GM21447 (cell line): ENCODE data around the gene SYNE2.

Source experiments
- ATAC-seq: cut with Tn5 transposase; IDR thresholded peaks from one replicate; pipeline ENCODE4 v1.9.1; 2021; ENCODE audit not compliant: unreplicated experiment

SYNE2 gene

DNA sequence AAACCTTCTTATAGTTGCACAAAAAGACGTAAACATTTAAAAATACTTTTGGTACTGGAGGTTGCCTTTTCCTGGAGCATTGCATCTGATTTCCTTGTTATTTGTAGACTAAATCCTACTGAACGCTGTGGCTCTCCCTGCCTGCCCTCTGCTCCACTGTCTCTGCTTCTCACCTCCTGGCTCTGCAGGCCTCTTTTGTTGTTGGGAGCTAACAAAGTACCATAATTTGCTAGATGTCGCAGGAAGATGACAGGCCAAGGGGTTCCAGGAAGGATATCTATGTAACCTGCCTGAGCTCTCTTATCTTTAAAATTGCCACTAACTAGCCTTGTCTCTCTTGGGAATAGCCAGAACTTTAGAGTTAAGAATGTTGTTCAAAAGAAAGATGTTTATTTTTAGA lies 21.4 kb downstream of the SYNE2 start:
- no peak for ATAC-seq

DNA sequence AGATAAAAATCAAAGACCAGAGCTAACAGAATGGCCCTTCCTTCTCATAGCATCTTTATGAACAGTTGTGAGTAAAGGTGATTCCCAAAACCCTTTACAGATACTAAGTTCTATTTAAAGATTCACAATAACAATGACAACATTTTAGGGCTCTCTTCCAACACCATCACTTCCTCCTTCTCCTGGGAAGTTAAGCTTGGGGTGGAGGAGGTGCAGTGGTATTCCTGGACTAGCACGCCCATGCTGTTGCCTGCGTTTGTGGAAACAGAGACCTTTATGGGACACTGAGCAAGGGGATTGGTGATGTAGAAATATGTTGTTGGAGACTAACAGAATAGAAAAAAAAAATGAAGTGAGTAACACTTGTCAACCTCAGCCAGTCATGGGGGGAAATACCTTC lies 22.5 kb downstream of the SYNE2 start:
- no peak for ATAC-seq

DNA sequence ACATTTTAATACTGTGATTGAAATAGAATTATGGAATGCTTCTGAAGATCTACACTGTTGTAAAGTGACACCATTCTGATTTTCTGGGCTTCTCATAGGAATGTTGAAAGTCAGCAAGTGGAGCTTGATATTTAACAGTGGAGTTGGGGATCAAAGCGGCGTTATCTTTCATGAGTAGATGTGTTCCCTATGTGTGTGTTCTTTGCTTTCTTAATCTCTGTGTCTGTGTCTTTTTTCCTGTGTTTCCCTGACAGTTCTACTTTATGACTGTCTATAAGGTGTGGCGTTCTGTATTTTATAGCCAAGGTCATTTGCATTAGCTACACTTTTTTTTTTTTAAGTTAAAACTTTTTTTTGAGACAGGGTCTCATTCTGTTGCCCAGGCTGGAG lies 24.7 kb downstream of the SYNE2 start:
- no peak for ATAC-seq

DNA sequence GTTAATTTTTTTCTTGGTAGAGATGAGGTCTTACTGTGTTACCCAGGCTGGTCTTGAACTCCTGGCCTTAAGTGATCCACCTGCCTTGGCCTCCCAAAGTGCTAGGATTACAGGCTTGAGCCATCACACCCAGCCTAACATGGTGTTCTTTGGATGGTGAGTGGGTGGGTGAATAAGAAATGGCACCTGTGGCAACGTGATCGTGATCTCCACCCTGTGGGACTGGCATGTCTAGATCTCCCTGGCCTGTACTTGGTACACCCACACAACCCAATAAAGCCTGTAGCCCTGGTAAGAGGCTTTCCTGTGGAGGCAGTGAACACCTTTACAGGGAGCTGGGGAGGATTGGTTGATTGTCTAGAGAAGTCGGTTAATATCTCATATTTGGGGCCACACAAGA lies 25.2 kb downstream of the SYNE2 start:
- no peak for ATAC-seq

DNA sequence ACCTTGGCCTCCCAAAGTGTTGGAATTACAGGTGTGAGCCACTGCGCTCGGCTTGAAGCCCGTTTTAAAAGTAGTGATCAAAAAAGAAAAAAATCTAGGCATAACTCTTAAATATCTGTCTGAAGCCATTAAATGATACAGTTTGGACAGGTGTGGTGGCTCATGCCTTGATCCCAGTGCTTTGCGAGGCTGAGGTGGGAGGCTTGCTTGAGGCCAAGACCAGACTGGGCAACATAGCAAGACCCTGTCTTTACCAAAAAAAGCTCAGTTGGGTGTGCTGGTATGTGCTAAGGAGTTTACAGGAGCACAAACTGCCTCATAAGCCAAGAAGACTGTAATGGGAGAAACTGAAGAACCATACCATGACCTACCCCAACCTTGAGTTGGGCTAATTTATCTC lies 26.0 kb downstream of the SYNE2 start:
- no peak for ATAC-seq

DNA sequence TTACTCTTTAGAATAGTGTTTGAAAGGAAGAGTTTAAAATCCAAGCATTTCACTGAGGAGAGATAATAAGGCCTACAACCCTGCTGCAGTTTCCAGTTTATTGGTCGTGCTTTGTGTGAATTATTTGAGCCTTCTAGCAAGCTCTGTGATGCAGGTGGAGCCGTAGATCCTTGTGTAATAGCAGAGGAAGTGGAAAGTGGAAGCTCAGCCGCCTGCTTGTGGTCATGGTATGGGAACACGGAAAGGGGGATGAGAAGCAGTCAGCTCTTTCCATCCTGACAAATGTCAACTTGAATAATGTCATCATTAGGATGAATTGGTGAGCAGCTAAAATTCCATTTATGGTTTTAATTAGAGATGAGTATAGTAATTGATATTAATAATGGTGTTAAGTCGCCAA lies 29.1 kb downstream of the SYNE2 start:
- no peak for ATAC-seq

DNA sequence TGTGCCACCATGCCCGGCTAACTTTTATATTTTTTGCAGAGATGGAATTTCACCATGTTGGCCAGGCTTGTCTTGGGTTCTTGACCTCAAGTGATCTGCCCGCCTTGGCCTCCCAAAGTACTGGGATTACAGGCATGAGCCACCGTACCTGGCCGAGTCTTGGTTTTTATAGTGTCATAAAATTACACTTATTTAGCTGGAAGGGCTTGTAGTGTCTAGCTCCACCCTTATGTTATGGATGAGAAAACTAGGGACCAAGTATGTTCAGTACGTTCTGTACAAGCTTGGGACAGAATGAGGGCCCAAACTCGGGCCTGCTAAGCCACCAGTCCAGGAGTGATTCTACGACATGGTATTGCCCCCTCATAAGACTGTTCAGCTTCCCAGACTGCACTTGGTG lies 35.1 kb downstream of the SYNE2 start:
- ATAC-seq: no peak

DNA sequence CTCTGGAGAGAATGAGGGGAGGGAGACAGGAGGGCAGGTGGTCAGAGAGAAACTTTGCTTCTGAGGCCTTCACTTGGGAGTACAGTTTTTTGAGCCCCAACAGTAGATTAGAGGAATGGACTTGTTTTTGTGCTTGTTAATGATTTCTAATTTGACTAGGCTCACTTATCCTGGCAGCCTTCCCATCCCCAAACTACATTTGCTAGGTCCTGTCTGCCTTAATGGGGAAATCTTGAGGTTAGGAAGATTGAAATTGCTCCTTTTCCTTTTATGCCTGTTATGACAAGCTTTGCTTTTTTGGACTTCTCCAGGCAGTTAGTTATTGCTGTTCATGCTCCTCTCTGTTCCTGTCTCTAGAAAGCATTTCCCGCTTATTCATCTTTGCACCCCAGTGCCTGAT lies 37.7 kb downstream of the SYNE2 start:
- no peak for ATAC-seq

DNA sequence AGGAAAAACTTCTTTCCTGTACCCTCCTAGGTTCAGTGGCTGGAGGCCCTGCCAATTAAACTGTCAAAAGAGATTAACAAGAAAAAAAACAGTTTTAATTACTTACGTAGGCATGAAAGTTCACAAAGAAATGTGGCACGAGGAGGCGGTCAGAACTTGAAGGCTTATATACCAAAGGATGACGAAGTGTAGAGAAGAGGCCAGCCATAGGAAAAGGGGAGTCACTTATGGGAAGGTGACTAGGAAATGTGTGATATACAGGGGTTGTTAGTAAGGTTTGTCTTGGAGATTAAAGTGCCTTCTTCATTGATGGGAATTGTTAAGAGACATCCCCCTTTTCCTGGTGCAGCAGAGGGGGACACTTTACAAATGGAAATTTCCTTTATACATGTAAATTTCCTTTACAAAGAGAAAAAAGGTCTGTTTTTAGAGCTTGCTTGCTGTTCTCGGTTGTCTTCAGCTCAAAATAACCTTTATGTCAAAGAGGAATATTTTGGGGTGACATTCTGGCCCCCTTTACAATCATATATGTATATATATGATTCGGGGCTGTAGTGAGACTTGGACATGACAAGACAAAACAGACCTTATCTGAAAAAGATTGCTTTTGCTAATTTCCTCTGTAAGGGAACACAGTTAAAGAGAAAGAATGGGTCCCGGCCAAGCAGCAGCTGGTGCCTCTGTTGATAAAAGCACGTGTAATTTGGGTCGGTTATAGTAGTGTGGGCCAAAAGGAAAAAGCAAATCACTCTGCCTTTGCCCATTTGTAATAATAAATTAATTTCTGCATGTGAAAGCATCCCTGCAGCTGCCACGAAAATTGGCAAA lies 38.6 kb downstream of the SYNE2 start:
- no peak for ATAC-seq

DNA sequence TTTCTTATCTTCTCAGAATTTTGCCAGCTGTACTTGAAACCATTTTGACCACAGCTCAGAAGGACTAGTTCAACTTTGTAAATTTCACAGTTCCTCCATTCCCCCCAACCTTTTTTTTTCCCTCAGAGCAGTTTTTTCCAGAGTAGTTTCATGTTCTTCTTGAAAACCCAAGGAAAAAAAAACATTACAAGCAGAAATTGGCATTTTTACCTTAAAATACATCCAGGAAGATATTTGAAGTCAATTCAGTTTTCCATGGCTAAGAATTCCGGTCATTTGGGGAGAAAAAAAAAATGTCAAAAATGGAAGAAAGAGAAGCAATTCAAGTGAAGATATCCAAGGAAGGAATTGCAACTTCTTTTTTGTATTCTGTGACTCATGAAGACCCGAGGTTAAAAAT lies 39.5 kb downstream of the SYNE2 start:
- ATAC-seq: no peak

DNA sequence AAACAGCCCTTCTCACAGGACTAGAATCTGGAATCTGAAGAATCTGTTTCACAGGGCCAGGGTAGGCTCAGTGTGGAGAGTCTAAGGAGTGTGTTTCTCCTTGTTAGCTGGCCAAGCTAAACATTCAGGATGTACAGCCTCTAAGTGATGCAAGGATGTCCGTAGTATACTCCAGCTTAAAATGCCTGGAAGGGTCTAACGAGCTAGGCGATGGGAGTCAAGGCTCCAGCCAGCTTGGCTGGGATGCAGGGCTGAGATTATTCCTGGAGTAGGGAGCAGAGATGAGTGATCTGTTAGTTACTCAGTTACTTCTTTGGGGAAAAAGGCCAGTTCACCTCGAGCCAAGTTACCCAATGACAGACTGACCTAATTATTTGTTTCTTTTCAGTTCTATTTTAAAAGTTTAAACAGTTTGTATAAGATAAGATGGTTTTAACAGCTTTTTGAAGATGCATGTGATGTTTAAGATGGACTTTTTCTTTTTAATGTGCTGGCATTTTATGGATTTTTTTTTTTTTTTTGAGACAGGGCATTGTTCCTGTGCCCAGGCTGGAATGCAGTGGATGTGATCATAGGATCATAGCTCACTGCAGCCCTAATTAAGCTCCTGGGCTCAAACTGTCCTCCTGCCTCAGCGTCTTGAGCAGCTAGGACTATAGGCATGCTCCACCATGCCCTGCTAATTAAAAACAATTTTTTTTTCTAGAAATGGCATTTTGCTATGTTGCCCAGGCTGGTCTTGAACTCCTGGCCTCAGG lies 41.1 kb downstream of the SYNE2 start:
- no peak for ATAC-seq

DNA sequence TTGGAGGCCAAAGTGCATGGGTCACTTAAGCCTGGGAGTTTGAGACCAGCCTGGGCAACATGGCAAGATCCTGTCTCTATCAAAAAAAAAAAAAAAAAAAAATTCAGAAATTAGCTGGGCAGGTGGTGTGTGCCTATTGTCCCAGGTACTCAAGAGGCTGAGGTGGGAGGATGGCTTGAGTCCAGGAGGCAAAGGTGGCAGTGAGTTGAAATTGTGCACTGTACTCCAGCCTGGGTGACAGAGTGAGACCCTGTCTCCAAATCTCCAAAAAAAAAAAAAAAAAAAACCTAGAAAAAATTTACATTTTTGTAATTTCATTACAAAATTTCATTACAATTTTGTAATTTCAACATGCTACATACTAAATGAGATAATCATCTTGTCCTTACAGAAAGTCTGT lies 42.7 kb downstream of the SYNE2 start:
- no peak for ATAC-seq

DNA sequence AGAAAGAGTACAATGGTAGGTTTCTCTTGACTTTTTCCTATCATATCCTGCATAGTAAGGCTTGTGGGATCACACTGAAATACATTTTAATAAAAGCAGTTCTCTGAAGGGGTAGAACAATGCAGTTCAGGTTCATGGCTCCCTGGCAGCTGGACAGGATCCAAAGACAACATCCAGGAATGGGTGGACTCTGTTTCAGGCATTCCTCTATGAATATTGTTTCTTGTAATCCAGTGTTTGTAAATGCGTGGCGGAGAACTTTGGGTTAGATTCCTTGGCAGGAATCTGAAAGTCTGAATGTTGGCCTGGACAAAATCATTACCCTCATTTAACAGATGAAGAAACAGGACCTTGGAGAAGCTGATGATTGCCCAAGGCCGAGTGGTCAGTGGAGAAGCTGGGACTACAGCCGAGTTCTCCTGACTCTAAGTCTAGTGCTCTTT lies 43.5 kb downstream of the SYNE2 start:
- ATAC-seq: no peak

DNA sequence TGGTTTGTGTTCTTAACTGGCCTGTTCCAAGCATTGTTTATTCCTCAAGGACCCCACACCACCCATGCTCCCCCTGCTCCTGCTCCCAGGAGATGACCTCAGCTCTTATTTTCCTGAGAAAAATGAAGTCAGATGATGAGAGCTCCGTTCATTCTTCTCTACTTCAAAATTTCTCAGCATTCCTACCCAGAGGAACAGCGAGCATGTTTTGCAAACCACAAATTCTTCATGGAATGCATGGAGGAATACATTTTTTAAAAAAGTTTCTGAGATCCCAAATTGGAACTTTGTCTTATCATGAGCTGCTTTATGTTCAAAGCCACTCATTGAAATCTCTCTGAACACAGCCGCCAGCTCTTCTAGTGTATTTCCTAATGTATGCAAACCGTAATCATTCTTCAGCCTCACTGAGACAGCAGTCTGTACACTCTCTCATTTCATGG lies 44.9 kb downstream of the SYNE2 start:
- no peak for ATAC-seq

DNA sequence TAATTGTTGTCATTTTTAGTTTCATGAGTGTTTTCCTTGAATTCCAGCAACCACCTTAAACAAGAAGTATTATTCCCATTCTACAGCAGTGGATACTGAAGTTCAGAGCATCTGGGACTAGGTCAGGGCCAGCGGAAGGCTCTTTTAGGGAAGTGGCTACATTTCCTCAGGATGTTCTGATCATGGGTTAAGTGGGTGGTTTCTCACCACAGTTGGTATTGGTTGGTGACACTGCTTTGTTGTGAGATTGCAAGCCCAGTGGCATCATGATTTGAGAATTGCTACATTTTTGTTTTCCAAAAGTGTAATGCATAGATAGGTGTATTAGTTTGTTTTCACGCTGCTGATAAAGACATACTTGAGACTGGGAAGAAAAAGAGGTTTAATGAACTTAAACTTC lies 47.1 kb downstream of the SYNE2 start:
- ATAC-seq: peak; percentile 61

DNA sequence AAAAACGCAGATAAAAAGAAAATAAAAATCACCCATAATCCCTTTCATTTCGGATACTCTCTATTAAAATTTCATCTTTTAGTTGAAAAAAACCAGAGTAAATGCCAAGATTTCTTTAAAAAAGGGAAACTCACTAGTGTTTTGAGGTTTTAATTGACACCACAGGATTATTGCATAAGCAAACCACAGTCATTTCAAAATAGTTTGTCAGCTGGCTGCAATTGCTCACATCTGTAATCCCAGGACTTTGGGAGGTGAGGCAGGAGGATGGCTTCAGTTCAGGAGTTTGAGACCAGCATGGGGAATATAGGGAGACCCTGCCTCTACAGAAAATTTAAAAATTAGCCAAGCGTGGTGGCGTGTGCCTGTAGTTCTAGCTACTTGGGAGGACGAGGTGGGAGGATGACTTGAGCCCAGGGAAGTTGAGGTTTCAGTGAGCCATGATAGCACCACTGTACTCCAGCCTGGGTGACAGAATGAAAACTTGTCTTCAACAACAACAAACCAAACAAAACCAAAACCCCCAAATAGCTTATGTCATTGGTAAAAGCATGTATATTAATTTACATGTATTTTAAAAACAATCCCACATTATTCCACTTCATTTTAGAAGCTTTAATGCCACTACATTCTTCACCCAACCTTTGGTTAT lies 48.8 kb downstream of the SYNE2 start:
- no peak for ATAC-seq

DNA sequence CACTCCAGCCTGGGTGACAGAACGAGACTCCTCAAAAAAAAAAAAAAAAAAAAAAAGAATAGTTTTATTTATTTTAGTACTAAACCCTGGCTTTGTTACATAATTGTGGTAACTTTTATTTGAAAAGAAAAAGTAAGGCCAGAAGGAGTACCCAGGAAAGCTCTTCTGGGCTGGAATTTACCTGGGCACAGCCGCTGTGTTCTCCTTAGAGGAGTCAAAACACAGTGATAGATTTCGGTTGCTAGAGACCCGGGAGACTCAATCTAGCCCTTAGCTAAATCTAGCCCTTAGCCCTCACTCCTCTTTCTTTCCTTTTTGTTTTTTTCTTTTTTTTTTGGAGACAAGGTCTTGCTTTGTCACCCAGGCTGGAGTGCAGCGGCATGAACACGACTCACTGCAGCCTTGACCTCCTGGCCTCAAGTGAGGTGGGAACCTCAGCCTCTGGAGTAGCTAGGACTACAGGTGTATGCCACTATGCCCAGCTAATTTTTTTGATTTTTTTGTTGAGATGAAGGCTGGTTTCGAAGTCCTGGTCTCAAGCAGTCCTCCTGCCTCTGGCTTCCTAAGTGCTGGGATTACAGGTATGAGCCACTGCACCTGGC lies 49.7 kb downstream of the SYNE2 start:
- ATAC-seq: no peak

DNA sequence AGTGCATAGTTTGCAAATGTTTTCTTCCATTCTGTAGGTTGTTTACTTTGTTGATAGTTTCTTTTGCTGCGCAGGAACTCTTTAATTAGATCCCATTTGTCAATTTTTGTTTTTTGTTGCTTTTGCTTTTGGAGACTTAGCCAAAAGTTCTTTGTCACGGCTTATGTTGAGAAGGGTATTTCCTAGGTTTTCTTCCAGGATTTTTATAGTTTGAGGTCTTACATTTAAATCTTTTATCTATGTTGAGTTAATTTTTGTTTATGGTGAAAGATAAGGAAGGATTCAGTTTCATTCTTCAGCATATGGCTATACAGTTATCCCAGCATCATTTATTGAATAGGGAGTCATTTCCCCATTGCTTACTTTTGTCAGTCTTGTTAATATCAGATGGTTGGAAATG lies 51.9 kb downstream of the SYNE2 start:
- no peak for ATAC-seq

DNA sequence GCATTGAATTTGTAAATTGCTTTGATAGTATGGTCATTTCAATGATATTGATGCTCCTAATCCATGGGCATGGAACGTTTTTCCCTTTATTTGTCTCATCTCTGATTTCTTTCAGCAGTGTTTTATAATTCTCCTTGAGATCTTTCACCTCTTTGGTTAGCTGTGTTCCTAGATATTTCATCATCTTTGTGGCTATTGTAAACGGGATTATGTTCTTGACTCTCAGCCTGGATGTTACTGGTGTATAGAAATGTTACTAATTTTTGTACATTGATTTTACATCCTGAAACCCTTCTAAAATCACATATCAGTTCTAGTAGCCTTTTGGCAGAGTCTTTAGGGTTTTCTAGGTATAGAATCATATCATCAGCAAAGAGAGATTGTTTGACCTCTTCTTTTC lies 52.6 kb downstream of the SYNE2 start:
- no peak for ATAC-seq

DNA sequence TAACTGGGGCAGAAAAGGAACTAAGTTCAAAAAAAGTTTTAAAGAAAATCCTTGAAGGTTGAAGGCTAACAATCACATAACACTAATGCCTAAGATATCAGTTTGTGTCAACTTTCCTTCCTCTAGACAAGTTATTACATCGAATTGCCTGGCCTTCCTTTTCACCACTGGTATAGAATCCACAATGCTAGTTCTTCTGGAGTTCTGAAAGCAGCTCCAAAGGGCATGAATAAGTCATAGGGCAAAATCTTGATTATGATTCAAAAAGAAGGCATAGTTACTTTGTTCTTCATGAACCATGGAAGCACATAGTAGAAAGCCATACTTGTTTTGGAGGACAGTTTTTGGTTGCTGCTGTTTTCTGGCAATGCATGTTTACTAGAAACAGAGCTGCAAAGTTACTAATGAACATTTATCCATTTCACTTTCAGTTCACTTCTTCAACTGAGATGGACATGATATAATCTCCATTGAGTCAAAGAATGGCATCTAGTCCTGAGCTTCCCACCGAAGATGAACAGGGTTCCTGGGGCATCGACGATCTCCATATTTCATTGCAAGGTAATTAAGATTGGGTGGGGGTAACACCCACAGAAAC lies 56.0 kb downstream of the SYNE2 start:
- ATAC-seq: no peak

DNA sequence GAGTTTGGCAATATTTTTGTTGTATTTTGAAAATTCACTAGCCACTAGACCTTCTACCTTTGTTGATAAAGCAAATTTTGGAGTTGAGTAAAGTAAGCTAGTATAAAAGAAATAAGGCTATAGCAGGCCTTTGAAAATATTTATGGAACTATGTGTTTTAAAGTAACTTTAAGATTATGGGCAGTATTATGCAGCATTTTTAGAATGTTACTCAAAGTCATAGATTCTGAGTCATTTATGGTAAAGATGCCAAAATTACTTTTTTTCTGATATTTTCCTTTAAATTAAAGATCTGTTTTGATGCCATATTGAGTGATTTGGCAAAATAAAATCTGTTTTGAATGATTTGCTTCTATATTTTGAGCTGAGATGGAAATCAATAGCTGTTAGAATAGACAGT lies 57.2 kb downstream of the SYNE2 start:
- ATAC-seq: no peak
